PC-9 (cell line): Measurements from ENCODE around the gene SLC32A1. TPM values are rescaled to one million over a fixed set of nuclear protein-coding genes. Genes with fewer than 3 reads are reported as not detected.

ENCODE experiments used
- BruUV-seq: library from RNA; stranded (reverse); fragments of 400-500 nt; replicated peaks from 2 replicates; lab custom pipeline; 2021; lab: Mats Ljungman, UMichigan
- CTCF ChIA-PET: fragments of 300-600 bp; sonication (Branson Sonifier 250); formaldehyde crosslinking; loops from one replicate; lab custom pipeline; 2022; ENCODE audit warnings: antibody characterized with exemption; lab: Charles Lee
- POLR2A ChIA-PET: fragments of 300-600 bp; sonication (Branson Sonifier 250); formaldehyde crosslinking; loops from one replicate; lab custom pipeline; 2022; ENCODE audit warnings: antibody characterized with exemption; ENCODE audit not compliant: unreplicated experiment; lab: Charles Lee
- DNase-seq, 2 experiments: peaks; one replicate each; pipeline versions ENCODE4 v3.0.0 to v3.0.0-alpha.2; 2015 to 2022; ENCODE audit warnings: mixed read lengths in 1 of 2
- H2AFZ ChIP-seq: fragments of 200-600 bp; sonication (generic); 2 replicates; pipeline ENCODE4 v1.8.1; 2017; ENCODE audit warnings: antibody characterized with exemption
- H3F3A ChIP-seq: fragments of 200-600 bp; sonication (generic); 2 replicates; pipeline ENCODE4 v1.8.1; 2017; ENCODE audit warnings: antibody characterized with exemption, mild to moderate bottlenecking, low read depth; ENCODE audit not compliant: insufficient read depth
- H3K27ac ChIP-seq: fragments of 200-600 bp; sonication (generic); 2 replicates; pipeline ENCODE4 v1.6.1; 2016; ENCODE audit warnings: mixed run types
- H3K27me3 ChIP-seq: fragments of 200-600 bp; sonication (generic); 2 replicates; pipeline ENCODE4 v1.6.1; 2016; ENCODE audit warnings: low read depth, mixed run types; ENCODE audit not compliant: insufficient read depth
- H3K36me3 ChIP-seq: fragments of 200-600 bp; sonication (generic); 2 replicates; pipeline ENCODE4 v1.6.1; 2016; ENCODE audit warnings: low read depth, mixed run types
- H3K4me1 ChIP-seq: fragments of 200-600 bp; sonication (generic); replicated peaks from 2 replicates; pipeline ENCODE4 v1.6.1; 2016; ENCODE audit warnings: mixed run types; ENCODE audit not compliant: insufficient read depth
- H3K4me2 ChIP-seq: fragments of 200-600 bp; sonication (generic); 2 replicates; pipeline ENCODE4 v1.6.1; 2017; ENCODE audit warnings: mixed run types
- H3K4me3 ChIP-seq: fragments of 200-600 bp; sonication (generic); 2 replicates; pipeline ENCODE4 v1.6.1; 2016; ENCODE audit warnings: mixed run types
- H3K79me2 ChIP-seq: fragments of 200-600 bp; sonication (generic); 2 replicates; pipeline ENCODE4 v1.6.1; 2017; ENCODE audit warnings: low read depth, mixed run types
- H3K9me2 ChIP-seq: fragments of 200-600 bp; sonication (generic); 2 replicates; pipeline ENCODE4 v1.8.1; 2017; ENCODE audit warnings: mild to moderate bottlenecking; ENCODE audit not compliant: insufficient read depth
- H3K9me3 ChIP-seq: fragments of 200-600 bp; sonication (generic); 2 replicates; pipeline ENCODE4 v1.8.1; 2016; ENCODE audit warnings: low read depth; ENCODE audit not compliant: insufficient read depth
- H4K20me1 ChIP-seq: fragments of 200-600 bp; sonication (generic); 2 replicates; pipeline ENCODE4 v1.8.1; 2017; ENCODE audit not compliant: insufficient read depth
- CTCF ChIP-seq: fragments of 200-600 bp; sonication (generic); conservative IDR thresholded peaks from 2 replicates; pipeline ENCODE4 v1.6.1; 2017; ENCODE audit warnings: mixed run types, antibody characterized with exemption, mild to moderate bottlenecking, moderate library complexity
- EZH2 ChIP-seq: fragments of 200-600 bp; sonication (generic); IDR thresholded peaks from 2 replicates; pipeline ENCODE4 v1.8.0; 2017; ENCODE audit warnings: antibody characterized with exemption, low read depth
- intact Hi-C: fragments of 100-400 bp; cut with micrococcal nuclease; formaldehyde crosslinking; loops from one replicate; pipeline ENCODE4 v1.10.0; 2022; ENCODE audit not compliant: unreplicated experiment
- total RNA-seq: library from RNA; stranded (reverse); gene quantifications from 2 replicates; pipeline ENCODE4 v1.2.3, GENCODE V29; 2021

The SLC32A1 gene
- total RNA-seq, 1 experiment from 2014 or later = not detected

GRCh38 chr20:38715646-38716045 is 8.6 kb upstream of the SLC32A1 start:
- Histone ChIP-seq H3K79me2 (no peaks in the 10 kb centered on the region), H3K4me3 (no peak overlapping the region), H3K9me2 (no peaks in the 10 kb centered on the region), H3K27ac (no peak overlapping the region), H3K27me3 (peaks cover 95% of the 10 kb centered on the region), H4K20me1 (no peaks in the 10 kb centered on the region), H3K9me3 (no peaks in the 10 kb centered on the region), H3K4me1 (no peaks in the 10 kb centered on the region), H2AFZ (no peak overlapping the region), H3F3A (no peaks in the 10 kb centered on the region), H3K36me3 (no peaks in the 10 kb centered on the region), H3K4me2 (no peak overlapping the region)
- DNase-seq = no peak
- ChIA-PET POLR2A (no interaction called here), CTCF (no interaction called here)
- intact Hi-C loops = no loop called here
- no peak for TF ChIP-seq CTCF
- TF ChIP-seq EZH2 = no peak
- BruUV-seq = no TSS peak

GRCh38 chr20:38722683-38723016 is 1.6 kb upstream of the SLC32A1 start:
- POLR2A ChIA-PET = no interaction called here
- TF ChIP-seq EZH2 (no peak), CTCF (no peak)
- intact Hi-C loops = no loop called here
- H3K27me3 ChIP-seq = peaks cover 70% of the 10 kb centered on the region
- no TSS peak for BruUV-seq
- CTCF ChIA-PET = no interaction called here
- no peaks in the 10 kb centered on the region for H3K9me2 ChIP-seq
- H4K20me1 ChIP-seq = no peaks in the 10 kb centered on the region
- no peak overlapping the region for H3K4me3 ChIP-seq
- no peak overlapping the region for H2AFZ ChIP-seq
- H3K9me3 ChIP-seq = no peaks in the 10 kb centered on the region
- no peaks in the 10 kb centered on the region for H3K36me3 ChIP-seq
- H3K27ac ChIP-seq = no peak overlapping the region
- no peaks in the 10 kb centered on the region for H3K79me2 ChIP-seq
- no peak for DNase-seq
- H3K4me1 ChIP-seq = no peaks in the 10 kb centered on the region
- no peak overlapping the region for H3K4me2 ChIP-seq
- H3F3A ChIP-seq = no peaks in the 10 kb centered on the region

GRCh38 chr20:38723017-38723847 is 1.1 kb upstream of the SLC32A1 start:
- no peaks in the 10 kb centered on the region for H3K9me2 ChIP-seq
- no peak for DNase-seq
- intact Hi-C loops = no loop called here
- TF ChIP-seq CTCF = no peak
- no peak for TF ChIP-seq EZH2
- H2AFZ ChIP-seq = no peak overlapping the region
- no peak overlapping the region for H3K27ac ChIP-seq
- H3K79me2 ChIP-seq = no peaks in the 10 kb centered on the region
- BruUV-seq = no TSS peak
- H3K4me1 ChIP-seq = no peaks in the 10 kb centered on the region
- H3K9me3 ChIP-seq = no peaks in the 10 kb centered on the region
- ChIA-PET CTCF (no interaction called here), POLR2A (no interaction called here)
- H3K36me3 ChIP-seq = no peaks in the 10 kb centered on the region
- no peaks in the 10 kb centered on the region for H3F3A ChIP-seq
- no peak overlapping the region for H3K4me3 ChIP-seq
- no peak overlapping the region for H3K4me2 ChIP-seq
- no peaks in the 10 kb centered on the region for H4K20me1 ChIP-seq
- H3K27me3 ChIP-seq = peaks cover 64% of the 10 kb centered on the region
